Astrocyte (in vitro differentiated cells and primary cell): Measurements from ENCODE around the gene KRTAP9-7.

Experiments
- CTCF ChIP-seq: IDR thresholded peaks from 2 replicates; pipeline ENCODE4 v1.5.1; 2011; ENCODE audit warnings: low read depth, mild to moderate bottlenecking, inconsistent platforms, low read length, moderate library complexity; ENCODE audit not compliant: insufficient read depth
- EZH2 ChIP-seq: IDR thresholded peaks from 2 replicates; pipeline ENCODE4 v1.6.1; 2012; ENCODE audit warnings: mild to moderate bottlenecking, low read length, inconsistent platforms; ENCODE audit not compliant: insufficient read depth

GRCh38 chr17:41267711-41268110, 7.8 kb upstream of the KRTAP9-7 start:
- no peak for TF ChIP-seq CTCF
- TF ChIP-seq EZH2: no peak
